Inflammatory macrophage (primary cell): ENCODE measurements around the gene CFAP61.
A peak's percentile ranks its signal among the peaks of the same experiment; 100 is the strongest.

Experiments
- DNase-seq, 2 donors: peaks; one replicate each; pipeline ENCODE4 v3.0.0-alpha.2; 2020 to 2022

CFAP61 gene

DNA sequence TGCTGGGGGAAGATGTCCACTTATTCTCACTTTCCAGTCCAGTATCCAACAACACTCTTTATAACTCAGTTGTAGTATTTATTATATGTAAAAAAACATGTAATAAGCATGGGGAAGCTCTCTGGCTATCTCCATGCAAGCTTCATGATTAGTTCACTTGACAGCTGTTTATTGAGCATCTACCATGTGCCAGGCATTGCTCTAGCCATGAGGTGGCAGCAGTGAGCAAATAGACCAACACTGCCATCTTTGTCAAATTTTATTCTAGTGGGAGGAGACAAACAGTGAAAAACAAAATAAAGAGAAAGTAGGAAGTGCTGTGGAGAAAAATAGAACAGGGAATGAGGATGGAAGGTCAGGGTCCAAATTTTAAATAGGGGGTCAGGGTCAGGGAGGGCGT, 131.8 kb downstream of the CFAP61 start:
- DNase-seq: peak; percentile 42 to 62

DNA sequence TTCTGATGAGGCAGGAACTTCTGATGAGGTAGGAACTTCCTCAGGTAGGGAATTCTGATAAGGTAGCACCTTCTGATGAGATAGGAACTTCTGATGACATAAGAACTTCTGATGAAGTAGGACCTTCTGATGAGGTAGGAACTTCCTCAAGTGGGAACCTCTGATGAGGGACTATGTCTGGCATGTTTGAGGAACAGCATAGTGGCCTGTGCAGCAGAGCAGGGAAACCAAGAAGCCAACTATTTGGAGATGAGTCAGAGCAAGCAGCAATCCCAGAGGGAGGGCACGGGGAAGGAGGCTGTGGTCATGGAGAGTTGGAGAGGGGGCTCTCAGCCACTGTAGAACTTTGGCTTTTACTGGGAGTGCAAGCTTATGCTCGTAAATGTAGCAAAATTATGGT, 132.4 kb downstream of the CFAP61 start:
- DNase-seq: peak; percentile 36 to 42

- no peak for DNase-seq
Observed at GRCh38 chr20:20188647-20189046, 136.3 kb downstream of the CFAP61 start.

DNA sequence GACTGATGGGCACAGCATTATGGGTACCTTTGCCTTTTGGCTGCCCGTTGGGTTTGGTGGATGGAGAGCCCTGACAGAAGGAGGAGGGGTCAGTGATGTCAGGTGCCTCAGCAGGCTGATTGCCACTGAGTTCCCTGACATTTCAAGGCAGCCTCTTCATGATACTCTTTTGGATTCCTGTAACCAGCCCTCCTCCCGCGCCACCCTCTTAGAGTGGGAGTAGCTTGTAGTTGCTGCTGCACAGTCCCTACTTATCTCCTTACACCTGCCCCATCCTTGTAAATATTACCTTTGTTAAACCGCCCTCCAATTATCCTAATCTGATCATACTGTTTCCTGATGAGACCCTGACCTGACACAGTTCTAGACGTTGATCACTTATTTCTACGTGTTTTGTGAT, 140.0 kb downstream of the CFAP61 start:
- DNase-seq: no peak

GRCh38 chr20:20195021-20195705, 142.8 kb downstream of the CFAP61 start:
- no peak for DNase-seq

DNA sequence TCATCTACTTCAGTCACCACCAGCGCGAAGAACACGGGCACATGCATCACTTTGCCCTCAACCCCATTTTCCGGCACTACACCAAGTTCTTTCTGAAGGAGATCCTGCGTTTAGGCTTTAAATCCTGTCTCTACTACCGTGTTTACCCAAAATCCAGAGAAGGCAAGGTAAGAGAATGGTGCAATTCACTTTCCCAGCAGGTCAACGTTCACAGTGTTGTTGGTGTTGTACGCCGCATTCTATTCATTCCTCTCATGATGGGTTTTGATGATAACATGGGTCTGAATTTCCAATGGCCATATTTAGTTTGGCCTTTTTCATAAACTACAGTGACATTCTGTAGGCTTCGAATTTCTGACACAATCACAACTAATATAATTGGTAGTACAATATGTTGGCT, 144.3 kb downstream of the CFAP61 start:
- no peak for DNase-seq

GRCh38 chr20:20198011-20198410, 145.7 kb downstream of the CFAP61 start:
- DNase-seq: no peak

DNA sequence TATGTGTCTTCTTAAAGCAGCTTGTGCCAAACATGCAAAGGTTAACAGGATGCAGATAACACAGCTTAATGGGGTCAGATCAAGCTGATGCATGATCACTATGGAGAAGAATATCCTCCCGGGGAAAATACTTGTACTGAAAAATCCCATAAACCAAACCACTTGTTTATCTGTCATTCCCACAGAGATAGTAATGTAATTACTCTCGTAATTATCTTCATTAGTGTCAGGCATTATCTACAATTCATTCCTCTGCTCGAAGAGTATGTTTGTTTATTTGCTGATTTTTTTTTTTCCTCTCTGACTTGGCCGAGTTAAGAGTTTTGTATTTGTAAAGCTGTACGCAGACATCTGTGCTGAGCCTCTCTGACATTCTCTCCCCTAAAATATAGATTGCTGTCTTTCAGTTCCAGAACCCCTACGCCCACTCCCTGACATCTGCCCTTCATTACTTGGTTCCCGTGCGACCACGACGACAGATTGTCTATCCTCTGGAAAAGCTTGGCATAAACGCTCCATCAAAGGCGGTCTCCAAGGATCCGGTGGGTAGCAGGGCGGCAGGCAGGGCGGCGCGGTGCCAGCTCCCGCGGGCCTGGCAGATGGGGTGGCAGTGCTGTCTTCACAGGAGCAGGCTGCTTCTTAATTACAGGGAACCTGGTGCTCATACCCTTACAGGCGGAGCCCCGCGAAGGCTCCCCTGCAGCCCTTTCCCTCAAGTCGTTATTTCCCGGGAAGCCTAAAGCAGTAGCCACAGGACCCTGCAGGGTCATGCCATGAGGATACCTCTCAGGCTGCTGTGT, 147.2 kb downstream of the CFAP61 start:
- no peak for DNase-seq

DNA sequence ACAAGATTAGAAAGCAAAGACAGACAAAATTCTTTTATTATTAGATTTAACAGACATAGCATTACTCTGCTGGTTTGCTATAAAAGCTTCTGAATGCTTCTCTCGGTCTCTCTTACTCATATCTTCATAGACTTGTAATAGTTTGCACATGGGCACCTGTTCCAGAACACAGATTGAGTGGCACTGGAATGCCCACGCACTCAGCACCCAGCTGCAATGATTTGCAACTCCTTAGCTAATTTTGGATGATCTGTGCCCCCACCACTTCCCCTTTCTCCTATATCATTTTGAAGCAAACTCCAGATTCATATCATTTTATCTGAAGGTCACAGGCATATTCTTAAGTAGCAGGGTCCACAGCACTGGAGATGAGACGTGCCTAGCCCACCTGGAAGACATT, 148.8 kb downstream of the CFAP61 start:
- peak; percentile 54 to 74 for DNase-seq

GRCh38 chr20:20201639-20202038, 149.3 kb downstream of the CFAP61 start:
- peak in 1 of 2 donors; percentile 6 for DNase-seq

GRCh38 chr20:20202768-20203167, 150.4 kb downstream of the CFAP61 start:
- DNase-seq: no peak

DNA sequence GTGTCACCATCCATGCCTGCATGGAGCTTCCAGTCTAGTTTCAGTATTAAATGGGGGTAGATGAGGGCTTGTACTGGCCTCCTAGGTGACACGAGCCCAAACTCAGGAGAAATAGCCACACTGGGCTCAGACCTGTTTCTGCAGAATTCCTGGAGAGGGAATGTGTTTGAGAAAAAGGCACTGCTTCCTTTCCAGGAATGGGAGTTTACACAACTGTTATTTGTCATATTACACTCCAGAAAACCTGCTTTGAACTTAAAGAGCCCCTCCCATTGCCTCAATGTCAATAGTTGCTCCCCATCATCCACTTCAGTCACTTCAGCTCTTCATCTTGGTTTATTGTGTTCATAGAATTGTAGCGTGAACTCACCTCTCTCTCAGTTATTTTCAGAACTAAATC, 151.5 kb downstream of the CFAP61 start:
- no peak for DNase-seq

GRCh38 chr20:20204256-20204655, 151.9 kb downstream of the CFAP61 start:
- no peak for DNase-seq

DNA sequence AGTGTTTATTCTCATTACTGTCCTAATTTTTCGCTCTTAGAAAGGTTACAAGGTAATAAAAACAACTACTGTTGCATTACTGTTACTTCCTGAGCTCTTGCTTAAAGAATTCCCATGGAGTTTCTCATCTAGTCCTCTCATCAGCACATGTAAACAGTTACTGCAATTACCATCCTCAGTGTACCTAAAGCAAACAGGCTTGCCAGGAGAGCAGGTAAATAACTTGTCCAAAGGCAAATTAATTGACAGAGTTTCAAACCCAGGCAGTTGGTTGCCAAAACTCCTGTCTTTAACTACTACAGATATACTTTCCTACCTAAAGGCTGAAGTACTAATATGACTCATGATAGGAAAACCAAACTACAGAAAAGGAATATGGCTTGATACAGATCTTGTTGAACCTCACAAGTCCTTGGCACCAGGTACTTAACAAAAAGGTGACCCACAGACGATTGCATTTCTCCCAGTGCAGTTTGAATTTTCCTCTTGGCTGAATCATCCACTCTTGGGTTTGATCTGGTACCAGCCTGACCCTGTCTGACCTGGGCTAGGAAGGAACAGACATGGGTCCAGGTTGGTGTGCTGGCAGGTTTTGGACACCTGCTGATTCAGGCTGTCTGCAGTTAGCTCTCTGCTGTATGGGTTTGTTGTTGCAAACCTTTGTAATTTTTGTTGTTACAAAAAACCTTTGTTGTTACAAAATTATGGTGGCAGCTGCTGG, 153.0 kb downstream of the CFAP61 start:
- DNase-seq: no peak

DNA sequence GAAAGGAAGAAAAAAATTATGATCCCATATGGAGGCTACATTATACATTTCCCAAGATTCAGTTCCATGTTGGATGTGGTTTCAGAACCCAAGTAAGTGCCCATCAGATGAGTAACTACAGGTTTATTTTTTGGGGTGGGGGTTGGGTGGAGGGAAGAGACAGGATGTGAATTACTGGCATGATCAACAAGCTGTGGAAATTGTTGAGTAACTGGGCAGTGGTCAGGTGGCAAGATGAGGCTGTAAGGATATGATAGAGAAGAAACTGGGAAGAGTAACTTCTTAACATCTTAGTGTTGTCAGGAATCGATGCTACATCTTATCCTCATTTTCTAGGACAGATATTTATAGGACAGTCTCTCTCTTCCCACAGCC, 153.5 kb downstream of the CFAP61 start:
- no peak for DNase-seq

GRCh38 chr20:20206788-20207187, 154.5 kb downstream of the CFAP61 start:
- DNase-seq: no peak

DNA sequence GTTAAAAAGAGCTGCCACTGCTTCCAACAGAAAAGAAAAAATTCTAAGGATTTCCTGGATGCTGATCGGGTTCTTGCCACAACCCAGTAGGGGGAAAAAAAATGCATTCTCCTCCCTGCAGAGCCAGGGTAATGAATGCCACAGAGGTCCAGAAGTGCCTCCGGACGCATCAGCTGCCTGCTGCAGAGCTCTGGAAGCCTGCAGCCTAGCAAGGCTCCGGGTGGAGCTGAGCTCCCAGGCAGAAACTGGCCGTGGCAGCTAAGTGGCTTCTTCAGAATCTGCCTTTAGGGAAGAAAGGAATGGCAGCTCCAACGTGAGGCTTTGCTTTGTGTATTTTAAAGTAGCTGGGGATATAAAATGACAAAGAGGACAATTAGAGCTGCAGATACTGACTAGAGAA, 155.0 kb downstream of the CFAP61 start:
- no peak for DNase-seq

- no peak for DNase-seq
Observed at GRCh38 chr20:20207872-20208271, 155.5 kb downstream of the CFAP61 start.

DNA sequence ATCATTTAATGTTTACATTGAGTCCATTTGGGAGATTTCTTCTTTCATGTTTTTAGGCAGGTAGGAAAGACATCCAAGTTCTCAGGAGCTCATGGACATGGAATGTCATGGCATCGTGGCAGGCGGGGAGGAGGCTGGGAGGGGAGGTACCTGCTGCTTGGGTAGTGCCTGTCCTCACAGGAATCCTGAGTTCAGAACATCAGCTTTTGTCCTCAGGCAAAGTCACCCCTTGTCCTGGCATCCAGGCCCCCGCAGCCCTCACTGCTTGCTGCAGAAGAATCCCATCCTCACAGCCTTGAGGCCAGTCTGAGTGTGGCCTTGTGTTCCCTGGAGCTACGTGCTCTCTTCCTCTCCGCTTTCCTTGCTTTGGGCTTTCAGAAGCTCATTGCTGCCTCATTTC, 157.4 kb downstream of the CFAP61 start:
- DNase-seq: no peak

DNA sequence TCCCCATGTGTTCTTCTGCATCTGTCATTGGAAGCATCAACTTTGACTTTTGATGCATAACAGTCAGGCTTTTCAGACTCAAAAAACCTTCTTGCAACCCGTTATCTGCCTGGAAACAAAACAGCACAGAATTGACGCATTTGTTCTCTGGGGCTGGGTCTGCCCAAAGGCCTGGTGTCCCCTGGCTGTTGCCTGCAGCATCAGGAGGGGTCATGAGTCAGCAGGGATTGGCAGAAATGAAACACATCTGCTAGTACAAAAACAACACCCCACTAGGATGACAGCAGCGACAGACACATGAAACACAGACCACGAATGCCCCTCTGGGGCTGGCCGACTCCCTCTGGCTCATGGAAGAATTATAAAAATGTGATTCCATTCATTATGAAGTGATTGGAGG, 158.0 kb downstream of the CFAP61 start:
- no peak for DNase-seq

DNA sequence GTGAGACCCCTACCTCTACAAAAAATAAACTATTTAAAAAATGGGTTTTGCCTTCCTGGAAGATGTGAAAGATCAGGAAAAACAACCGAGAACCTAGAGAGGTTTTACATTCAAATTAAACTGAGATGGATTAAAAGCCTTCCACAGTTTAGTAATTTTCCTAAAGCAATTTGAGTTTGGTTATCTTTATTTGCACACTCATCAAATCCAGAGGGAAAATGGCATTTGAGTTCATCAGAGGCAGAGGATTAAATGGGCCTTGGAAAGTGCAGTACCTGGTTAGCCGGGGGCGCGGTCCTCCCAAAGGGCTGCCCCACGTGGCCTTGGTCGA, 158.6 kb downstream of the CFAP61 start:
- no peak for DNase-seq

DNA sequence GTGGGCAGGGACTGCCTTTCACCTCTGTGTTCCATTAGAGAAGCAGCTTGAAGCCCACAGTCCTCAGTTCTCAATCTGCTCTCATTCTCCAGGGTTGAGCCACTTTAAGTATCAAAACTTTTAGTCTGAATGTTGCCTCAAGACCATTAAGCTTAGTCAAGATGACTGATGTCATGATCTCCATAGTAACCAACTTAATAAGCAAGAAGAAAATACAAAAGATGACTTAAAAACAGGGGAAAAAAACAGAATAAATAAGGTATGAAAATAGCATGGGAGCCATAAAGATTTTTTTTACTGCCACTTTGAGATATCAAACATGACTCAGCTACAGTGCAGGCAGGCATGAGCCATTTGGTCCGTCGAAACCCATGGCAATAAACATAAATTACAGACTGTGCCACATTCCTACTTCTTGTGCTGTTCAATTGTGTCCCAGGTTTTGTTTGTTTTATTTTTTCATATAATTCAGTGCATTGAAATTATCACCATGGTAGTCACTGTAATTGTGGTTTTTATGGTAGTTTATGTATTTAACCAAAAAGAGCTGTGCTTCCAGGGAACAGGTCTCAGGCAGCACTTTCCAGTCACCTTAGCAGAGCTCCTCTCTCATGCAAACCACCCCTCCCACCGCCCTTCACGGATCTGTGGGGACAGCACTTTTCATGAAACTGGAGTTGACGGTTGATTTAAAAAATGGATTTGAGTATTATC, 159.1 kb downstream of the CFAP61 start:
- DNase-seq: no peak

DNA sequence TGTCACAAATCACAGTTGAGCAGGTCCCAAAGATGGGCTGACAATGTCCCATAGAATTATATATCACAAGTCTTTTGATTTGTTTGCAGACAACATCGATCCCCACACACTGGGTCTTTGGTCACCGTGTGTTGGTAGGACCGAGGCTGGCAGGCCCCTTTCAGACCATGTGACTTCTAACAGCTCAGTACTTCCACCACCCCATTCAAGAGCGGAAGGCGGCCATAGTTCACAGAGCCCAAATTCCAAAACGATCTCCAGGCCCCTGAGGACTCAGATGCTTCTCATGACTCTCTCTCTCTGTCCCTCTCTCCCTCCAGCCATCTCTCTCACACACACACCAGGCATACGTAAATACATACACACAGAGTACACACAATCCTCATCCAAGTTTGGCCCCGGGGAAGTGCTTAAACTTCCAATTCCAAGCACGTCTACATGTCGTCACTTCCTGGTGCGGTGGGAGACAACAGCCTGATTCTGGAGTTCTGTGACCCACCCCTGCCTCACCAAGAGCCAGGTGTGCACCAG, 159.7 kb downstream of the CFAP61 start:
- DNase-seq: no peak
